ENCODE results near the gene LRRC23.

The LRRC23 gene

GRCh38 chr12:6956021-6956727, 51.6 kb downstream of the LRRC23 start:
- no peak for DNase-seq (ENCODE audit: low read depth in 3 of 3)

GRCh38 chr12:6957151-6957701, 52.6 kb downstream of the LRRC23 start:
- no peak for DNase-seq (ENCODE audit: low read depth in 3 of 3)

- no peak for DNase-seq (ENCODE audit: low read depth in 3 of 3)
These were observed 53.4 kb downstream of the LRRC23 start for GRCh38 chr12:6957741-6958608.

- DNase-seq (ENCODE audit: low read depth in 3 of 3) = no peak
These were observed 54.0 kb downstream of the LRRC23 start for GRCh38 chr12:6958609-6959057.

- peak in 1 of 3 experiments; percentile 60 for DNase-seq (ENCODE audit: low read depth in 3 of 3)
These were observed 54.6 kb downstream of the LRRC23 start for GRCh38 chr12:6959058-6959804.

- DNase-seq (ENCODE audit: low read depth in 3 of 3) = no peak
These were observed 55.4 kb downstream of the LRRC23 start for GRCh38 chr12:6959805-6960592.

- DNase-seq (ENCODE audit: low read depth in 3 of 3) = no peak
These were observed 56.1 kb downstream of the LRRC23 start for GRCh38 chr12:6960593-6961277.

- peak; percentile 89 to 95 (median 89) for DNase-seq (ENCODE audit: low read depth in 3 of 3)
These were observed 56.7 kb downstream of the LRRC23 start for GRCh38 chr12:6961278-6961694.

- DNase-seq (ENCODE audit: low read depth in 3 of 3) = peak in 1 of 3 experiments; percentile 68
These were observed 57.2 kb downstream of the LRRC23 start for GRCh38 chr12:6961695-6962284.

GRCh38 chr12:6962285-6963015, 57.8 kb downstream of the LRRC23 start:
- no peak for DNase-seq (ENCODE audit: low read depth in 3 of 3)

GRCh38 chr12:6963016-6963731, 58.6 kb downstream of the LRRC23 start:
- DNase-seq (ENCODE audit: low read depth in 3 of 3) = no peak
